NT2/D1 (cell line): ENCODE measurements around the gene TRAF3IP1.

Experiments used
- SUZ12 ChIP-seq: IDR thresholded peaks from 2 replicates; pipeline ENCODE4 v1.6.1; 2011; ENCODE audit not compliant: insufficient read length, insufficient read depth; ENCODE audit errors: extremely low read depth
- YY1 ChIP-seq: IDR thresholded peaks from 2 replicates; pipeline ENCODE4 v1.6.1; 2011; ENCODE audit not compliant: insufficient read length, insufficient read depth
- ZNF274 ChIP-seq: IDR thresholded peaks from 2 replicates; pipeline ENCODE4 v1.6.1; 2011; ENCODE audit warnings: mild to moderate bottlenecking, low read depth, low read length

- TF ChIP-seq YY1 (no peak), SUZ12 (no peak), ZNF274 (no peak)
Measured at GRCh38 chr2:238315031-238315595, 5.2 kb upstream of the TRAF3IP1 start.
